ENCODE results near the gene RERG. TPM values are rescaled to one million over a fixed set of nuclear protein-coding genes. Genes with fewer than 3 reads are reported as not detected.

Gene RERG
- polyA plus RNA-seq, 1 experiment, result 0.12 TPM

- POLR2A ChIA-PET, result no interaction called here
- no peak for DNase-seq (ENCODE audit: low read depth, low spot score)
- Histone ChIP-seq H3K27ac (ENCODE audit: low read depth, low read length) (no peak overlapping the region), H3K9me3 (ENCODE audit: control insufficient read depth, insufficient read depth, low read length) (no peaks in the 10 kb centered on the region), H3K4me3 (ENCODE audit: low read depth, low read length) (no peak overlapping the region), H3K27me3 (ENCODE audit: control insufficient read depth, insufficient read depth, low read length) (no peaks in the 10 kb centered on the region)
- TF ChIP-seq CTCF (IDR thresholded peaks at IDR 0.05; ENCODE audit: low read depth, low read length), result no peak
- CTCF ChIA-PET, result no interaction called here
These were observed 44.7 kb upstream of the RERG start for GRCh38 chr12:15265875-15266274.

- DNase-seq (ENCODE audit: low read depth, low spot score), result no peak
- H3K4me3 ChIP-seq (ENCODE audit: low read depth, low read length), result no peak overlapping the region
- no peaks in the 10 kb centered on the region for H3K9me3 ChIP-seq (ENCODE audit: control insufficient read depth, insufficient read depth, low read length)
- CTCF ChIA-PET, result interaction anchor here (1.9 kb wide), 1 partner anchor 20 kb away, joined by 5 read pairs; no protein-coding TSS in a partner anchor
- POLR2A ChIA-PET, result no interaction called here
- no peak for TF ChIP-seq CTCF (IDR thresholded peaks at IDR 0.05; ENCODE audit: low read depth, low read length)
- no peak overlapping the region for H3K27ac ChIP-seq (ENCODE audit: low read depth, low read length)
- peaks cover 2% of the 10 kb centered on the region for H3K27me3 ChIP-seq (ENCODE audit: control insufficient read depth, insufficient read depth, low read length)
These were observed 35.5 kb upstream of the RERG start for GRCh38 chr12:15256761-15257160.

- no peak overlapping the region for H3K27ac ChIP-seq (ENCODE audit: low read depth, low read length)
- POLR2A ChIA-PET, result no interaction called here
- DNase-seq (ENCODE audit: low read depth, low spot score), result no peak
- no peaks in the 10 kb centered on the region for H3K9me3 ChIP-seq (ENCODE audit: control insufficient read depth, insufficient read depth, low read length)
- H3K27me3 ChIP-seq (ENCODE audit: control insufficient read depth, insufficient read depth, low read length), result peaks cover 2% of the 10 kb centered on the region
- no peak overlapping the region for H3K4me3 ChIP-seq (ENCODE audit: low read depth, low read length)
- CTCF ChIA-PET, result interaction anchor here (0.5 to 2.2 kb wide), 2 partner anchors 32 to 98 kb away, joined by 3 to 5 read pairs; partner anchors contain the start of gene RERG
- TF ChIP-seq CTCF (IDR thresholded peaks at IDR 0.05; ENCODE audit: low read depth, low read length), result no peak
These were observed 32.8 kb upstream of the RERG start for GRCh38 chr12:15253990-15254389.

- Histone ChIP-seq H3K4me3 (ENCODE audit: low read depth, low read length) (no peak overlapping the region), H3K9me3 (ENCODE audit: control insufficient read depth, insufficient read depth, low read length) (no peaks in the 10 kb centered on the region), H3K27me3 (ENCODE audit: control insufficient read depth, insufficient read depth, low read length) (no peaks in the 10 kb centered on the region), H3K27ac (ENCODE audit: low read depth, low read length) (no peak overlapping the region)
- CTCF ChIA-PET, result no interaction called here
- TF ChIP-seq CTCF (IDR thresholded peaks at IDR 0.05; ENCODE audit: low read depth, low read length), result no peak
- no peak for DNase-seq (ENCODE audit: low read depth, low spot score)
- POLR2A ChIA-PET, result no interaction called here
These were observed 23.7 kb upstream of the RERG start for GRCh38 chr12:15244926-15245325.

GRCh38 chr12:15244341-15244740 is 23.1 kb upstream of the RERG start:
- no peak for TF ChIP-seq CTCF (IDR thresholded peaks at IDR 0.05; ENCODE audit: low read depth, low read length)
- ChIA-PET POLR2A (no interaction called here), CTCF (no interaction called here)
- DNase-seq (ENCODE audit: low read depth, low spot score), result no peak
- Histone ChIP-seq H3K27ac (ENCODE audit: low read depth, low read length) (no peak overlapping the region), H3K27me3 (ENCODE audit: control insufficient read depth, insufficient read depth, low read length) (no peaks in the 10 kb centered on the region), H3K4me3 (ENCODE audit: low read depth, low read length) (no peak overlapping the region), H3K9me3 (ENCODE audit: control insufficient read depth, insufficient read depth, low read length) (no peaks in the 10 kb centered on the region)
